NB4 (cell line): ENCODE data around the gene NOS3.

Experiments
- DNase-seq: peaks from one replicate; pipeline ENCODE4 v3.0.0; 2010; ENCODE audit warnings: low read depth
- H3K4me3 ChIP-seq: one replicate; pipeline ENCODE4 v1.5.1; 2011; ENCODE audit warnings: mild to moderate bottlenecking, low read depth, low read length, moderate library complexity
- CTCF ChIP-seq: IDR thresholded peaks from one replicate; pipeline ENCODE4 v1.5.1; 2012; ENCODE audit warnings: low read depth, low read length
- MAX ChIP-seq: IDR thresholded peaks from 2 replicates; pipeline ENCODE4 v1.6.1; 2011; ENCODE audit warnings: low read depth, low read length
- MYC ChIP-seq: IDR thresholded peaks from 2 replicates; pipeline ENCODE4 v1.6.1; 2011; ENCODE audit warnings: low read depth, low read length
- POLR2A ChIP-seq: IDR thresholded peaks from 2 replicates; pipeline ENCODE4 v1.6.1; 2011; ENCODE audit warnings: mild to moderate bottlenecking; ENCODE audit not compliant: insufficient read length; ENCODE audit errors: extremely low read depth

The NOS3 gene

GRCh38 chr7:150963707-150964559 is 26.9 kb upstream of the NOS3 start:
- no peak for DNase-seq
- TF ChIP-seq MAX (no peak), CTCF (no peak), POLR2A (no peak), MYC (no peak)
- H3K4me3 ChIP-seq: no peak overlapping the region

- TF ChIP-seq MAX (0 out of 2 replicates have a peak, but pooled peaks have one; percentile 3), POLR2A (no peak), CTCF (no peak)
- DNase-seq: peak; percentile 70
- H3K4me3 ChIP-seq: no peak overlapping the region
These were observed 26.2 kb upstream of the NOS3 start for GRCh38 chr7:150964593-150965111.

GRCh38 chr7:150965273-150965830 is 25.5 kb upstream of the NOS3 start:
- no peak overlapping the region for H3K4me3 ChIP-seq
- DNase-seq: peak; percentile 34
- TF ChIP-seq POLR2A: no peak
- no peak for TF ChIP-seq CTCF
- no peak for TF ChIP-seq MYC
- TF ChIP-seq MAX: no peak

GRCh38 chr7:150966002-150966401 is 24.8 kb upstream of the NOS3 start:
- TF ChIP-seq POLR2A (no peak), CTCF (peak; percentile 42), MAX (no peak), MYC (no peak)
- no peak overlapping the region for H3K4me3 ChIP-seq
- DNase-seq: peak; percentile 47

- no peak for TF ChIP-seq CTCF
- TF ChIP-seq MYC: no peak
- no peak for TF ChIP-seq POLR2A
- no peak for TF ChIP-seq MAX
- H3K4me3 ChIP-seq: no peak overlapping the region
- DNase-seq: no peak
These were observed 23.5 kb upstream of the NOS3 start for GRCh38 chr7:150967349-150967748.
